C4-2B (cell line): ENCODE measurements around the gene ZBTB40.

Experiments
- H3K27ac ChIP-seq: fragments of 450-650 bp; 2 replicates; pipeline ENCODE4 v1.5.1; 2017
- ZFX ChIP-seq: fragments of 450-650 bp; IDR thresholded peaks from 2 replicates; pipeline ENCODE4 v1.6.1; 2017
- TF ChIP-seq, protein P1 (sequence below): fragments of 450-650 bp; conservative IDR thresholded peaks from 2 replicates; pipeline ENCODE4 v1.5.1; 2017; ENCODE audit warnings: mild to moderate bottlenecking

The ZBTB40 gene

DNA sequence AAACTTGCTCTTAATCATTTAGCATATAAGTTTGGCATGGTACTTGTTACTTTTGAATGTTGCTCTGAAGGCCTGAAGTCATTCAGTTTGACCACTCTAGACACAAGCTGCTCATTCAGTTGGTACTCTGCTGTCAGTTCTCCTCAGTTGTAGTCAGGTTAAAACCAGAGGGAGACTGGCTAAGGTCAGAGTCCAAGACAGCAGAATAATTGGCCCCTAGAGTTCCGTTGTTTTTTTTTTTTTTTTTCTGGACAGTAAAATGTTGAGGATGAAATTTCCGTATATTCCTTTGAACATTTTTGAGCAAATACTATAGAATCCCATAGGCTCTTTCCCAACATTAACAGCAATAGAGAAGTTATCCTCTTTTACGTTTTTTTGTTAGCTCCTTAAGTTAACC lies 9.4 kb downstream of the ZBTB40 start:
- no peak for TF ChIP-seq ZFX
- TF ChIP-seq, protein P1, sequence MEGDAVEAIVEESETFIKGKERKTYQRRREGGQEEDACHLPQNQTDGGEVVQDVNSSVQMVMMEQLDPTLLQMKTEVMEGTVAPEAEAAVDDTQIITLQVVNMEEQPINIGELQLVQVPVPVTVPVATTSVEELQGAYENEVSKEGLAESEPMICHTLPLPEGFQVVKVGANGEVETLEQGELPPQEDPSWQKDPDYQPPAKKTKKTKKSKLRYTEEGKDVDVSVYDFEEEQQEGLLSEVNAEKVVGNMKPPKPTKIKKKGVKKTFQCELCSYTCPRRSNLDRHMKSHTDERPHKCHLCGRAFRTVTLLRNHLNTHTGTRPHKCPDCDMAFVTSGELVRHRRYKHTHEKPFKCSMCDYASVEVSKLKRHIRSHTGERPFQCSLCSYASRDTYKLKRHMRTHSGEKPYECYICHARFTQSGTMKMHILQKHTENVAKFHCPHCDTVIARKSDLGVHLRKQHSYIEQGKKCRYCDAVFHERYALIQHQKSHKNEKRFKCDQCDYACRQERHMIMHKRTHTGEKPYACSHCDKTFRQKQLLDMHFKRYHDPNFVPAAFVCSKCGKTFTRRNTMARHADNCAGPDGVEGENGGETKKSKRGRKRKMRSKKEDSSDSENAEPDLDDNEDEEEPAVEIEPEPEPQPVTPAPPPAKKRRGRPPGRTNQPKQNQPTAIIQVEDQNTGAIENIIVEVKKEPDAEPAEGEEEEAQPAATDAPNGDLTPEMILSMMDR = no peak

DNA sequence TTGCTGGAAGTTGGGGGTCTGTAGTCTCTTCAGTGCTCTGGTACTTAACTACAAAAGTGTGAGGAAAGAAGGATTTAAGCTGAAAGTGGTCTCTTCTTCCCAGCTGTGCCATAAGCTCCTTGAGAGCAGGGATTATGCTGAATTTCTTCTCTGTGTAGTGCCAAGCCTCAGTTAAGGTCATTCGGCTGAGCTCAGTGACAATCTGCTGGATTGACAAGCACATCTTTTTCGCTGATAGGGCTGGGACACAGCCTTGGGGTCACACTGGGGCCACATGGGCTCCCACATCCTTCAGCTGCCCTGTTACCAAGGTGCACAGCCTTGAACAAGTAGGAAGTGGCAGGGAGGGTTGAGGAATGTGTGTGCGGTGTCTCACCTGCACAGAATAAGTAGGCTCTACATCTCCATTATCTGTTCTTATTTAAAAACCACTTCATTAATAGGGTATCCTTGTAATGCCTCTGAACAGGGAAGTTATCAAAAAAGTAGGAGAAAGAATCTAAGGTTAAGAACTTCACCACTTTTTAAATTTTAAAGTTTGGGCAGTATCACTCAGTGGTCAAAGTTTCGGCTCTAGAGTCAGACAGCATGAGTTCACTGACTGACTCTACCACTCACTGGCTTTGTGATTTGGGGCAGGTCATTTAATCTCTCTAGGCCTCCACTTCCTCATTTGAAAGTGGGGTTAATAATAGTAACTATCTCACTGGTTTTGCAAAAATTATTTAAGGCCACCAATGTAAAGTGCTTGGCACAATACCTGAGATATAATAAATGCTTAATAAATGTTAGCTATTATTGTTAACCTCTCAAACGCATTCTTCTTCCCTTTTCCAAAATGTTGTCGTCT lies 10.3 kb downstream of the ZBTB40 start:
- TF ChIP-seq ZFX = no peak
- TF ChIP-seq, protein P1 = no peak

More for the DNA sequence above, 9.4 kb downstream of the ZBTB40 start:
- H3K27ac ChIP-seq = no peak overlapping the region

DNA sequence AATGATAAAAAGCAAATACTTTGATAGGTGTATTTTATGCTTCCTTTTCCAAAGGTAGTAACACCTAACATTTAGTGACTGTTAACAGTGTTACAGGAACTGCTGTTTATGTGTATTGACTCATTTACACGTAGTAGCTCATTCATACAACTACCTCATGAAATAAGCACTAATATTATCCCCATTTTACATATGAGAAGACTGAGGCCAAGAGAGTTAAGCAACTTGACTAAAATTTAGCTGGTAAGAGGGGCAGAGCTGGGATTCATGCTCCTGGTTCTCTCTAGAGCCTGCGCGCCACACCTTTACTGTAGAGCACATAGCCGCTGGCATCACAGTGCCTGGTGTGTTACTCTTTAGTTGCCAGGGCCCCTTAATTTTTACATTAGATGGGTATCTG lies 11.3 kb downstream of the ZBTB40 start:
- no peak overlapping the region for H3K27ac ChIP-seq
- TF ChIP-seq, protein P1 = no peak
- TF ChIP-seq ZFX = no peak

More for the DNA sequence above, 10.3 kb downstream of the ZBTB40 start:
- no peak overlapping the region for H3K27ac ChIP-seq

DNA sequence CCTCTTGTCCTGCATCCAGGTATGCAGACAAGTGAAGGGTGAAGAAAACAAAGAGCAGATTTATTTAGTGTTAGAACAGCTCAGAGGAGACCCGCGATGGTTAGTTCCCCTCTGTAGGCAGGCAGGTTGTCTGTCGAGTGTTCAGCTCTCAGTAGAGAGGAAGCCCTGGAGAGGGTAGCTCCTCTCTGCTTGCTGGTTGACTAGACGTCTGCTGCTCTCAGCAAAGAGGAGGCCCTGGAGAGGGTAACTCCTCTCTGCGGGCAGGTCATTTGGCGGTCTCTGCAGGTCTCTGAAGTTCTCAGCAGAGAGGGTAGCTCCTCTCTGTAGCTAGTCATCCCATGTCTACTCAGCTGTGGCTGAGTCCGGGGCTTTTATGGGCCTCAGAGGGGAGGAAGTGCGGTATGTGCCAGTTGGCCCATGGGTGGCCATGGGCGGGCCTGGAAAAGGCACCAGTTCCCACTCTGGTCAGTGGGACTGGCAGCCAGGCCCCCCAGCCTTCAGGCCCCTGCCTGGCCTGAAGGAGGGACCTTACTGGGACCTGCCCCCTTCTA lies 13.4 kb downstream of the ZBTB40 start:
- TF ChIP-seq ZFX = no peak
- TF ChIP-seq, protein P1 = no peak
- no peak overlapping the region for H3K27ac ChIP-seq

DNA sequence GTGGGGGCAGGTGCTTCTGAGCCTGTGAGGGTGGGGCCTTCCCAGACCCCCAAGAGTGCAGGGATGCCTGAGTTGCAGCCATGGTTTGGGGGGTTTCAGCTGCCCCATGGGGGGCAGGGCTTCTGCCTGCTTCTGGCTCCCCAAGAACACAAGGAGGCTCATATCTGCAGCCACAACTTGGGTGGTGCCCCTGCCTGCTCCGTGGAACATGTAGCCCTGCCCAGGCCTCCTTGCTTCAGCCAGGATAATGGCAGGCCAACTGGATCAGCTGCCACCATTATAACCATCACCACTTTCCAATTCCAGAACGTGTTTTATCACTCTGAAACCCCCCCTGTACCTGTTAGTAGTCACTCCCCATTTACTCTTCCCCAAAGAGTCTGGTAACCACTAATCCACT lies 14.0 kb downstream of the ZBTB40 start:
- no peak overlapping the region for H3K27ac ChIP-seq
- TF ChIP-seq, protein P1 = no peak
- no peak for TF ChIP-seq ZFX

DNA sequence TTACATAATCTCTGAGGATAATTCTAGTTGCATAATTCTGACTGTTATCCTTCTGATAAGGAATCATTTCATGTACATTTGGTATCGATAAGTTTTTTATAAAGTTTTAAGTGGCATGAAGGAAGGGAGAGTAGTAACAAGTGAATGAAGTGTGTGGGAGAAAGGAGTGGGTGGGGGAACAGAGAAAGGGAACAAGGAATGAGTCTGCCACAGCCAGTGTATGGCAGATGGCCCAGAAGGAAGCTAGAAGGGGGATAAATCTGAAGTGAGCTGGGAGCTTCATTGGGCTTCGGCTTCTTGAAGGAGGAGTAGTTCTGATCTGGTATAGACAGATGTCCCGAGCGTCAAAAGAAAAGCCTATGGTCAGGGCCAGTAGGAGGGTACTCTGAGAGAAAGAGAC lies 18.6 kb downstream of the ZBTB40 start:
- no peak overlapping the region for H3K27ac ChIP-seq
- TF ChIP-seq, protein P1 = no peak
- TF ChIP-seq ZFX = no peak

DNA sequence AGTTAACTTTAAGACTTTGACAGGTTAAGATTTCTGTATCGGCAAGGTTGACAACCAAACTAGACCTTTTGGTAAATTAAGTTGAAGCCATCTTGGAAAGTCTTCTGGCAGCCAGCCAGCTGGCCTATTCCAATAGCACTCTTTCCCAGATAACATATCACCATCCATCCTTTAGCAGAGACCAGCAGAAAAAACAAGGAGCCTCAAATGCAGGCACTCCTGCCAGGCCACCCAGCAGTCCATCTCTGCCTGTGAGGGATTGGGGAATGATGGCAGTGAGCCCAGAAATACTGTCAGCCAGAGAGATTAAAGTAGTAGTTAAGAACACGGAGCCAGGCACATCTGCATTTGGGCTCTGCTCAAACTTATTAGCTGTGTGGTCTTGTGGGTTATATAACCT lies 19.4 kb downstream of the ZBTB40 start:
- H3K27ac ChIP-seq = no peak overlapping the region
- TF ChIP-seq, protein P1 = no peak
- no peak for TF ChIP-seq ZFX
